OCI-LY7 (cell line): Measurements from ENCODE around the gene CD38. TPM values are rescaled to one million over a fixed set of nuclear protein-coding genes. Genes with fewer than 3 reads are reported as not detected.
A peak's percentile ranks its signal among the peaks of the same experiment; 100 is the strongest.

Source experiments
- BruUV-seq: library from RNA; stranded (reverse); fragments of 400-500 nt; replicated peaks from 2 replicates; lab custom pipeline; 2021; lab: Mats Ljungman, UMichigan
- CTCF ChIA-PET: fragments of 300-600 bp; sonication (Branson Sonifier 250); formaldehyde crosslinking; loops from one replicate; lab custom pipeline; 2022; ENCODE audit warnings: antibody characterized with exemption; ENCODE audit not compliant: unreplicated experiment; lab: Charles Lee
- POLR2A ChIA-PET: fragments of 300-600 bp; sonication (Branson Sonifier 250); formaldehyde crosslinking; loops from one replicate; lab custom pipeline; 2022; ENCODE audit warnings: antibody characterized with exemption; lab: Charles Lee
- DNase-seq: peaks from one replicate; pipeline ENCODE4 v3.0.0-alpha.2; 2015; ENCODE audit warnings: low spot score
- H2AFZ ChIP-seq: fragments of 200-600 bp; sonication (generic), shearing (Covaris generic); 2 replicates; pipeline ENCODE4 v1.6.1; 2014; ENCODE audit warnings: mild to moderate bottlenecking, antibody characterized with exemption, low read length, moderate library complexity
- H3K27ac ChIP-seq: fragments of 200-600 bp; sonication (generic); 2 replicates; pipeline ENCODE4 v1.5.1; 2014; ENCODE audit warnings: mixed run types, low read depth, mild to moderate bottlenecking, moderate library complexity, low read length, inconsistent platforms; ENCODE audit not compliant: poor library complexity, severe bottlenecking
- H3K36me3 ChIP-seq: fragments of 200-600 bp; sonication (generic); 2 replicates; pipeline ENCODE4 v1.6.1; 2014; ENCODE audit warnings: mild to moderate bottlenecking, antibody characterized with exemption, low read length, moderate library complexity, mixed read lengths; ENCODE audit not compliant: insufficient read depth
- H3K4me1 ChIP-seq: fragments of 200-600 bp; sonication (generic); 2 replicates; pipeline ENCODE4 v1.5.1; 2014; ENCODE audit warnings: mild to moderate bottlenecking, low read length; ENCODE audit not compliant: insufficient read depth, poor library complexity, severe bottlenecking
- H3K4me2 ChIP-seq: fragments of 200-600 bp; sonication (generic); 2 replicates; pipeline ENCODE4 v1.6.1; 2014; ENCODE audit warnings: mild to moderate bottlenecking, low read length
- H3K4me3 ChIP-seq: fragments of 200-600 bp; sonication (generic); 2 replicates; pipeline ENCODE4 v1.5.1; 2014; ENCODE audit warnings: mild to moderate bottlenecking, low read depth, low read length; ENCODE audit not compliant: poor library complexity, severe bottlenecking
- H3K79me2 ChIP-seq: fragments of 200-600 bp; sonication (generic); 2 replicates; pipeline ENCODE4 v1.6.1; 2016; ENCODE audit warnings: low read depth, mild to moderate bottlenecking, low read length, moderate library complexity, mixed read lengths; ENCODE audit not compliant: insufficient read depth
- H3K9me2 ChIP-seq: fragments of 200-600 bp; sonication (generic); 2 replicates; pipeline ENCODE4 v1.6.1; 2016; ENCODE audit warnings: mild to moderate bottlenecking, low read length, mixed read lengths; ENCODE audit not compliant: insufficient read depth
- H3K9me3 ChIP-seq: fragments of 200-600 bp; sonication (generic); 2 replicates; pipeline ENCODE4 v1.6.1; 2014; ENCODE audit warnings: mild to moderate bottlenecking, mixed run types, low read length, mixed read lengths
- H4K20me1 ChIP-seq: fragments of 200-600 bp; sonication (generic); 2 replicates; pipeline ENCODE4 v1.6.1; 2014; ENCODE audit warnings: mild to moderate bottlenecking, antibody characterized with exemption, low read length, moderate library complexity, mixed read lengths; ENCODE audit not compliant: insufficient read depth
- EZH2phosphoT487 ChIP-seq: fragments of 200-600 bp; sonication (generic); IDR thresholded peaks from 2 replicates; pipeline ENCODE4 v1.6.1; 2018; ENCODE audit warnings: low read depth, borderline replicate concordance, mild to moderate bottlenecking, mixed run types, antibody characterized with exemption, low read length, moderate library complexity, mixed read lengths
- intact Hi-C: fragments of 100-400 bp; cut with micrococcal nuclease; formaldehyde crosslinking; loops from one replicate; pipeline ENCODE4 v1.10.0; 2022; ENCODE audit not compliant: unreplicated experiment
- total RNA-seq, 2 experiments: library from RNA; depleted of rRNA in 1 of 2; stranded (reverse); fragments of >200 nt in 1 of 2; shearing (Covaris generic) in 1 of 2; gene quantifications; 2 replicates each; pipeline ENCODE4 v1.2.3, GENCODE V29; 2014 to 2022
- TF ChIP-seq, protein P1 (sequence below): fragments of 200-600 bp; sonication (generic); conservative IDR thresholded peaks from 2 replicates; pipeline ENCODE4 v1.5.1; 2014; ENCODE audit warnings: mild to moderate bottlenecking, antibody characterized with exemption, low read length, moderate library complexity, mixed read lengths

Gene CD38
- total RNA-seq, 2 experiments from 2014 or later, result 92.0 to 176 TPM

DNA sequence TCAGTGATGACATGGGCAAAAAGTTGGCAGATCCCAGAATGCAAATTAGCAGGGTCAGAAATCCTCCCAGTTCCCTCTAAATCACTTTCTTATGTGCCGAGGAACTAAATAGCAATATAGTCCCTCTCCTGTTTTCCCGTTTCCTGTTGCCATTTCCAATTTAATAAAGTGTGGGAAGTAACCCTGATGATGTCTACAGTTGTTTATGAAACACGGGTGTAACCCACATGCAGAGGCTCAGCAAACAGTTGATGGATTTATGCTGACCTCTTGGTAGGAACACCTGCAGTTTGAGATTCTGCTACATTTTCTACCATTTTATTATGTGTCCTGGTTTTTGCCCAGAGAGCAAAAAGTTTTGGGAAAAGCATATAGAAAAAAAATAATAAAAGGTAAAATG lies 103.7 kb downstream of the CD38 start:
- Histone ChIP-seq H3K27ac (no peak overlapping the region), H3K4me1 (peaks cover 3% of the 10 kb centered on the region), H3K79me2 (no peaks in the 10 kb centered on the region), H4K20me1 (no peaks in the 10 kb centered on the region), H3K4me3 (no peak overlapping the region), H3K9me2 (no peaks in the 10 kb centered on the region), H2AFZ (no peak overlapping the region), H3K9me3 (0 out of 2 replicates have a peak, but pooled peaks cover 4% of the 10 kb centered on the region), H3K4me2 (no peak overlapping the region), H3K36me3 (no peaks in the 10 kb centered on the region)
- TF ChIP-seq EZH2phosphoT487, result no peak
- TF ChIP-seq, protein P1, sequence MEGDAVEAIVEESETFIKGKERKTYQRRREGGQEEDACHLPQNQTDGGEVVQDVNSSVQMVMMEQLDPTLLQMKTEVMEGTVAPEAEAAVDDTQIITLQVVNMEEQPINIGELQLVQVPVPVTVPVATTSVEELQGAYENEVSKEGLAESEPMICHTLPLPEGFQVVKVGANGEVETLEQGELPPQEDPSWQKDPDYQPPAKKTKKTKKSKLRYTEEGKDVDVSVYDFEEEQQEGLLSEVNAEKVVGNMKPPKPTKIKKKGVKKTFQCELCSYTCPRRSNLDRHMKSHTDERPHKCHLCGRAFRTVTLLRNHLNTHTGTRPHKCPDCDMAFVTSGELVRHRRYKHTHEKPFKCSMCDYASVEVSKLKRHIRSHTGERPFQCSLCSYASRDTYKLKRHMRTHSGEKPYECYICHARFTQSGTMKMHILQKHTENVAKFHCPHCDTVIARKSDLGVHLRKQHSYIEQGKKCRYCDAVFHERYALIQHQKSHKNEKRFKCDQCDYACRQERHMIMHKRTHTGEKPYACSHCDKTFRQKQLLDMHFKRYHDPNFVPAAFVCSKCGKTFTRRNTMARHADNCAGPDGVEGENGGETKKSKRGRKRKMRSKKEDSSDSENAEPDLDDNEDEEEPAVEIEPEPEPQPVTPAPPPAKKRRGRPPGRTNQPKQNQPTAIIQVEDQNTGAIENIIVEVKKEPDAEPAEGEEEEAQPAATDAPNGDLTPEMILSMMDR, result no peak
- DNase-seq, result no peak
- ChIA-PET POLR2A (no interaction called here), CTCF (no interaction called here)
- intact Hi-C loops, result loop anchor here (1.0 to 5.0 kb wide), 5 partner anchors 74 to 380 kb away; no protein-coding TSS in a partner anchor
- no TSS peak for BruUV-seq

DNA sequence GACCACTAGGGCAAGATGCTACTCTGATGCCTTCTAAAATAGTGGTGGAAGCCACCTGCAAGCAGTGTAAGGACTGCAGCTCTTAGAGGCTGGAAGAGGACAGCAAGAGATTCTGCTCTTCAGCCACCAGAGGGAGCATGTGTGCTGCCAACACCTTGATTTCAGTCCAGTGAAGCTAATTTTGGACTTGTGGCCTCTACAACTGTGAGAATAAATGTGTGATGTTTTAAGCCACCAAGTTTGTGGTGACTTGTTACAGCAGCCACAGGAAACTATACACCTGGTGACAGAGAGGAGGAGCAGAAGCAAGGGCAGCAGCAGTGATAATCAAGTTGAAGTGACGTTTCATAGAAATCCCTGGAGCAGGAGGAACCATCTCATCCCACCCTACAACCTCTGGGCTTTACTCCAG lies 104.6 kb downstream of the CD38 start:
- TF ChIP-seq, protein P1, result peak; percentile 94
- TF ChIP-seq EZH2phosphoT487, result no peak
- no peaks in the 10 kb centered on the region for H3K9me2 ChIP-seq
- CTCF ChIA-PET, result interaction anchor here (0.7 to 1.5 kb wide), 4 partner anchors 15 to 145 kb away, joined by 3 to 4 read pairs (median 3); no protein-coding TSS in a partner anchor
- no TSS peak for BruUV-seq
- H3K4me3 ChIP-seq, result no peak overlapping the region
- POLR2A ChIA-PET, result interaction anchor here (0.9 kb wide), 1 partner anchor 9 kb away, joined by 3 read pairs; no protein-coding TSS in a partner anchor
- no peaks in the 10 kb centered on the region for H3K36me3 ChIP-seq
- no peaks in the 10 kb centered on the region for H3K9me3 ChIP-seq
- H3K27ac ChIP-seq, result no peak overlapping the region
- intact Hi-C loops, result loop anchor here (1.0 to 5.0 kb wide), 5 partner anchors 74 to 380 kb away; no protein-coding TSS in a partner anchor
- peak; percentile 87 for DNase-seq
- peaks cover 3% of the 10 kb centered on the region for H3K4me1 ChIP-seq
- no peaks in the 10 kb centered on the region for H4K20me1 ChIP-seq
- H3K4me2 ChIP-seq, result no peak overlapping the region
- no peaks in the 10 kb centered on the region for H3K79me2 ChIP-seq
- no peak overlapping the region for H2AFZ ChIP-seq

DNA sequence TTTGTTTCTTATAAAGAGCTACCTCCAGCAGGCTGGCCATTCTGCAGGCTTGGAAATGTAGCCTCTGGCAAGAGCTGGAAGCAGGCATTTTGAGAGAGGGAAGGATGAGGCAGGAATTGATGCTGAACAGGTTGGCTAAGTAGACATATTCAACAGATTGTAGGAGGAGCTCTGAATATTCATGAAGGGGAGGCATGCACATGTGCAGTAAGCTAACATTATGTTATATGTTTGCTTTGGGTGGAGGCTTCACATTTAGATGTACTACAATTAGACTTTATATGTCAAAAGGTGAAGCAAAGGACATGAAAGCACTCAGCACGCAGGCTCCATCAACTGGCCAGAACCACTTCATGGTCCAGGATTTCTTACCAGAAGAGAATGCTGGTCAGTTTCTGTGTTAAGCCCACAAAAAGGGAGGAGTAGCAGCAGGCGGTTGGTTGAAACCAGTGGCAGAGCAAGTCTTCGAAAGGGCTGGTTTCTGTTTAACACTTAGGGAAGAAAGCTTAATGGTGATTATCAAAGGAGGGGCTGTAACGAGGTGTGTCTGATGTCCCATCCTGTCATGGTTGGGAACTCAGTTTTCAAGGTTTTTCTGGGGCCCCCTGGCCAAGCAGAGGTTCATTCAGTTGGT lies 105.6 kb downstream of the CD38 start:
- Histone ChIP-seq H3K4me1 (peaks cover 3% of the 10 kb centered on the region), H3K4me3 (no peak overlapping the region), H3K9me2 (no peaks in the 10 kb centered on the region), H3K27ac (no peak overlapping the region), H3K4me2 (no peak overlapping the region), H3K9me3 (no peaks in the 10 kb centered on the region), H4K20me1 (no peaks in the 10 kb centered on the region), H2AFZ (no peak overlapping the region), H3K79me2 (no peaks in the 10 kb centered on the region), H3K36me3 (no peaks in the 10 kb centered on the region)
- DNase-seq, result no peak
- TF ChIP-seq, protein P1, result no peak
- no peak for TF ChIP-seq EZH2phosphoT487
- BruUV-seq, result no TSS peak
- ChIA-PET CTCF (interaction anchor here (1.3 to 1.5 kb wide), 2 partner anchors 14 to 72 kb away, joined by 3 to 4 read pairs; no protein-coding TSS in a partner anchor), POLR2A (interaction anchor here (0.9 kb wide), 1 partner anchor 10 kb away, joined by 3 read pairs; no protein-coding TSS in a partner anchor)
- intact Hi-C loops, result loop anchor here (2.0 to 5.0 kb wide), 4 partner anchors 77 to 379 kb away; no protein-coding TSS in a partner anchor
